Stimulated activated naive CD8-positive, alpha-beta T cell treated with anti-CD3 and anti-CD28 coated beads, Interleukin-15, Interleukin-2, amounts not matched to agents 100 U/mL and 50 U/mL, for 24 hours (primary cell): ENCODE measurements around the gene ODC1.

ENCODE experiments used
- ATAC-seq: fragments of 150-1000 bp; cut with Tn5 transposase; one replicate; pipeline ENCODE4 v1.10.0; 2021
- DNase-seq: peaks from one replicate; pipeline ENCODE4 v3.0.0; 2021

The ODC1 gene

DNA sequence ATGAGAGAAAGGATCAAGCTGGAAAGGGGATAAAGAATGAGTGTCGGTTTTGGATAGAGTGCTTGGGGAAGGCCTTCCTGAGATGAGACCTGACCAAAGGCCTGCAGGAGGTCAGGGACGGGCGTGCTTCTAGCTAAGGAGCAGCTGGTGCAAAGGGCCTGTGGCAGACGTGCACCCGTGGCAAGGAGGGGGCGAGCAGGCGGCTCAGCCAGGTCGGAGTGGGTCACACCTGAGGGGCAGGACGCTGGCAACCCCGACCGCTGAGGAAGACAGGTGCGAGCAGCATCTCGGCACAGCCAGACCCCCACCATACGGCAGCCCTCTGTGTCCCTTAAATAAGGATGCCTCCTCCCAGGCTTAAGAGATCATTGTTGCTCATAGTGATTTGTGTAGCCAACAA lies 48.1 kb downstream of the ODC1 start:
- ATAC-seq (no peak), DNase-seq (no peak)

GRCh38 chr2:10399358-10399757 lies 48.8 kb downstream of the ODC1 start:
- DNase-seq, result no peak
- no peak for ATAC-seq

DNA sequence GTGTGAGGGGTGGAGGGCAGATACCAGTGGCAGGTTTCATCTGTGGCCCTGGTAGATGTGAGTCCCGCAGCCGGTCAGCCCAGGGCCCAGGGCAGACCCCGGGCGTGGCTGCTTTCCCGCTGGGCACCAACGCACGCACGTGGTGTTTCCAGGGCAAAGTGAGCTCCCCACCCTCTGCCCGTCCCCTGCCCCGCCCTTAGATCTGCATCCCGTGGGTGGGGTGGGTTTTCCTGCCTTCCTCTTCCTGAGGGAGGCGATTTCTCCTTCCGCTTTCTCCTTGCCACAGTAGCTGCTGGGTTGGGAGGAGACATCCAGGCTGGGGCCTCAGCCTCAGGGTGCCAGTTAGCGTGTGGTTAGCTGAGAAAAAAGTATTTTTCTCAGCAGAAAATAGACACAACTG lies 49.6 kb downstream of the ODC1 start:
- ATAC-seq, result no peak
- no peak for DNase-seq

DNA sequence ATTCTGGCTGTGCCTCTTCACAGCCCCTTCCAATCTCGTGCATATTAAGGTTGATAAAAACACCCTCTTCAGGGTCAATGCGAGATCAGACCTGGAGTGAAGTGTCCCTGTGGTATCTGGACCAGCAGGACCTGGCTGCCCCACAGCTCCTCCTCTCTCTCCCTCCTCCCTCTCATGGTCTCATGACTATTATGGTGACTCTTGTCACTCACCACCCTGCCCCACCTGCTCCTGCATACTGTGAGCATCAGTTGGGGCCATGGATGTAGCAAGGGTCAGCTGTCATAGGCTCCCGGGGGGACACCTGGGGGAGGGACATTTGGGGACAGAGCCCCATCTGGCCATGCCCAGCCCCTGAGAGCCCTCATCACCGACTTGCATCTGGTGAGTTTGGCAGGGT lies 50.2 kb downstream of the ODC1 start:
- DNase-seq (no peak), ATAC-seq (no peak)

DNA sequence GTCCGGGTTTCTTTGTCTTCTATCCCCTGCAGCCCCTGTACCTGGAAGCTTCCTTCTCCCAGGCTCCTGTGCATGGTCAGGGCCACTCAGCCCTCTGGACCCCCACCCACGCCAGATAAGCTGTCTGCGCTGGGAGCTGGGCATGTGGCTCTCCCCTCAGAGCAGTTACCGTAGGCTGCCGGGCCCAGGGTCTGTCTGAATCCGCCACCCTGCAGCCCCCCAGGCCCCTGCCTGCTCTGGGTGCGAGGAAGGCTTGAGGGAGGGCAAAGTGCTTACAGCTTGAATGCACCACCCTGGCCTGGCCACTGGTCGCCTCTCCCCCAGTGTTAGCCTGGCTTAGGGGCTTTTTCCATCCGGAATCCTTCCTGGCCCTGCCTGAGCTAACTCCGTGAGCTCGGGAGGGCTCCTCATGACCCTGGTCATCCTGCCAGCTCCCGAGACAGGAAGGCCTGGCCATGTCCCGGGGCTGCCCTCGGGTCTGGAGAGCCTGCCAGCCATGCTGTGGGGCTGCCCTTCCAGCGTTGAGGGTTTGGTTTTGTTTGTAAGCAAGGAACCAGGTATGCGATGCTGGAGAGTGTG lies 50.7 kb downstream of the ODC1 start:
- DNase-seq, result no peak
- ATAC-seq, result no peak

DNA sequence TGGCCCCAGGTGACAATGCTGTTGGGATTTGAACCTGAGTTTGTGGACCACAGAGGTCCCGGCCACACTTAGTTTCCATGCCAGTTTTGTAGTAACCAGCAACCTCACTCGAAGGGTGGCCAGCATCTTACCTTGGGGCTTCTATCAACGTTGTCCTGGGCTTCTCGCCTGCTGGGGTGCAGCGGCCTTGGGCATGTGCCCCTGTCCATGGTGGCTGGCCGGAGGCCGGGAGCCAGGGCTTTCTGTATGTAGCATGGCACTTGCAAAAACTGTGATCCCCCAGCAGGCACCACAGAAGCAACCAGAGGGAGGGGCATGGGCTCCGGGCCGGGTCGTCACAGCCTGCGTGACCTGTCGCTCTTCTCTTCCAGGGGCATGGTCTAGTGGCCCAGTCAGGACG lies 51.7 kb downstream of the ODC1 start:
- ATAC-seq (no peak), DNase-seq (no peak)

DNA sequence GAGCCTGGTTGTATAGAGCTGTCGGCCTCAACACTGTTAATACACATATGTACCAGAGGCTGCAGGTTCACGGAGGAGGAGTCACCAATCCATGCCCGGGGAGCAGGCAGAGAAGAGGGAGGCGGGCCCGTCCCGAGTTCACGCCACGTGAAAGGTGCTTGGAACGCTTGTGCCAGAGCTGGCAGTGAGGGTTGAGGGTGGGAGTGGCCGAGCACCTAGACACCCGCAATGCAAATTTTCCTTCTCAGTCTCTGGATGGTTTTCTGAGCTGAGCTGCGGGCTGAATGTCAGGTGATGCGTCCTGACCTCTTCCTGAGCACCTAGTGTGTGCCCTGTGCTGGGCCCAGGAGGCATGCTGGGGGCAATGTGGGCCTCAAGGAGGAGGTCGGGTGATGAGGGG lies 52.2 kb downstream of the ODC1 start:
- no peak for ATAC-seq
- no peak for DNase-seq

DNA sequence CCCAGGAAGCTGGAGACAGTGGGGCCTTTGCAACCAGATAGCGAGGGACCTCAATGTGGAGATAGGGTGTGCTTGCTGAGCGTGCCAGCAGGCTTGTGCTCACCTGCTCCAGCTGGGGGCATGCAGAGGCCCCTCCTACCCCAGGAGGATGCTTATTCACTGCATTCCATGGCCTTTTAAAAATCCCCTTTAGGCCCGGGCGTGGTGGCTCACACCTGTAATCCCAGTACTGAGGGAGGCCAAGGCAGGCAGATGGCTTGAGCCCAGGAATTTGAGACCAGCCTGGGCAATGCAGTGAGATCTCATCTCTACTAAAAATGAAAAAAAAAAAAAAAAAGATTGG lies 54.5 kb downstream of the ODC1 start:
- no peak for ATAC-seq

DNA sequence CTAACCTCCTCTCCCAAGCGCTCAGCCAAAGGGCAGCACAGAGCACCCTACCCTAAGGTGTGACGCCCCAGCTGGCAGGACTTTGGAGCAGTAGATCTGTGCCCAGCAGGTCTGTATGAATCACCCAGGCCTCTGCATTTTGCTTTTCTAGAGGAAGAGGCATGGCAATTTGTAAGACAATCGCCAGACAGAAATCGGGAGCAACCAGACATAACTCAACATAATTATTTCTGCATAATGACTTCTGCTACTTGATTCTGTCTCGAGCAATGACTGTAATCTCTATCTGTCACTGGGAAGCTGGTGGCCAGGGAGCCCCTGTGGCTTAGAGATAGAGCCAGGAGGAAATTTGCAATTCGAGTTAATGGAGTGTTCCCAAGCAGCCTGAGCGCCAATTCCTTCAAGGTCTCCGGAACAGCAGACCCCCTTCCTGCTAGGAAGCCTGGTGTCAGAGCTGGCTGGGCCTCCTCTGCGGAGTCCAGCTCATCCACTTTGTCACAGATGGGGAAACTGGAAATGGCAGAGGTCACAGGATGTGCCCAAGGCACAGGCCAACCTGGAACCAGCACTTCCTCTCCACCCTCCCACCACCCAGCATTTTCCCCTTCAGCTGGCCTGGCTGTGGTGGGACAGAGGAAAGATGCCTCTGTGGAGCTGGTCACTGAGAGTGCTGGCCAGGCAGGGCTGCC lies 55.0 kb downstream of the ODC1 start:
- DNase-seq (no peak), ATAC-seq (no peak)

More for the DNA sequence above, 54.5 kb downstream of the ODC1 start:
- no peak for DNase-seq

DNA sequence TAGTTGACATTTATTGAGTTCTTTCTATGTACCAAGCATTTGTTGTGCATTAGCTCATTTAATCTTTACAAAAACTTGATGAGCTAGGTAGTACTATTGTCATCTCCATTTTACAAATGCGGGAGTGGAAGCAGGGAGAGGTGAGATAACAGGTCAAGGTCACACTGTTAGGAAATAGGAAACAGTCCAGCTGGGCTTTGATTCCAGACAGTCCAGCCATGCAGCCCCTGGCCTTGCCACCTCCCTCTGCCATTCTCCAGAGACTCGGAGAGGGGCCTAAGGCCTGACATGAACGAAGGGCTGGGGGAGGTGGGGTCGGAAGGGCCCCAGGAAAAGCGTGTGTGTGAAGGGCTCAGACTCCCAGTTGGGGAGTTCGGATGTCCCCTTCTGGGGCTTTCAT lies 55.6 kb downstream of the ODC1 start:
- no peak for DNase-seq
- no peak for ATAC-seq

DNA sequence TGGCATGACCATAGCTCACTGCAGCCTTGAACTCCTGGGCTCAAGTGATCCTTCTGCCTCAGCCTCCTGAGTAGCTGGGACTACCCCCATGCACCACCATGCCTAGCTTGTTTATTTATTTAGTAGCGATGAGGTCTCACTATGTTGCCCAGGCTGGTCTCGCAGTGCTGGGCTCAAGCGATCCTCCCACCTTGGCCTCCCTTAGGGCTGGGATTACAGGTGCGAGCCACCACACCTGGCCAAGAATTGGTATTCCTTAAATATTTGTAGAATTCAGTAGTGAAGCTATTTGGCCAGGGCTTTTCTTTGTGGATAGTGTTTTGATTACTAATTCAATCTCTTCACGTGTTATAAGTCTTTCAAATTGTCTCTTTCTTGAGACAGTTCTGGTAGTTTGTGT lies 56.0 kb downstream of the ODC1 start:
- no peak for ATAC-seq
- DNase-seq, result no peak

GRCh38 chr2:10390369-10390801 lies 57.7 kb downstream of the ODC1 start:
- ATAC-seq (no peak), DNase-seq (no peak)
